K562 (cell line): ENCODE data around the gene EXOC3. TPM values are rescaled to one million over a fixed set of nuclear protein-coding genes. Genes with fewer than 3 reads are reported as not detected.

Experiments used
- BACH1 ChIP-seq: fragments of 200-800 bp; sonication (Bioruptor generic); IDR thresholded peaks from 2 replicates; pipeline ENCODE4 v1.6.1; 2016; ENCODE audit warnings: missing genetic modification characterization, missing compliant biosample characterization
- GABPB1 ChIP-seq: sonication (generic); formaldehyde crosslinking; IDR thresholded peaks from 2 replicates; pipeline ENCODE4 v1.8.0; 2022; ENCODE audit warnings: mild to moderate bottlenecking, missing genetic modification reagents
- GTF2F1 ChIP-seq: IDR thresholded peaks from 2 replicates; pipeline ENCODE4 v1.6.1; 2011; ENCODE audit warnings: low read depth, low read length, improper control_type of control experiment
- LEF1 ChIP-seq: fragments of 450-650 bp; IDR thresholded peaks from 2 replicates; pipeline ENCODE4 v1.6.1; 2016; ENCODE audit warnings: mild to moderate bottlenecking
- NR3C1 ChIP-seq: sonication (generic); formaldehyde crosslinking; IDR thresholded peaks from 2 replicates; pipeline ENCODE4 v1.8.1; 2022; ENCODE audit warnings: missing genetic modification reagents
- POLR2AphosphoS2 ChIP-seq: IDR thresholded peaks from 2 replicates; pipeline ENCODE4 v1.6.1; 2012; ENCODE audit warnings: low read length, improper control_type of control experiment
- POLR3G ChIP-seq: IDR thresholded peaks from 2 replicates; pipeline ENCODE4 v1.6.1; 2011; ENCODE audit not compliant: insufficient read length, insufficient replicate concordance; ENCODE audit errors: extremely low read depth
- ZNF133 ChIP-seq: fragments of 250-450 bp; sonication (Bioruptor Pico); IDR thresholded peaks from 2 replicates; pipeline ENCODE4 v1.4.0; 2020; ENCODE audit warnings: mild to moderate bottlenecking
- ZNF785 ChIP-seq: fragments of 250-450 bp; sonication (Bioruptor Pico); IDR thresholded peaks from 2 replicates; pipeline ENCODE4 v1.4.0; 2020; ENCODE audit warnings: mild to moderate bottlenecking
- polyA plus RNA-seq, 8 experiments: library from polyadenylated mRNA; depleted of rRNA in 4 of 8; stranded (reverse) in 5 of 8; unstranded in 3 of 8; fragments of >200 nt; fragmentation: Nextera tagmentation in 2 of 8; fragmentation: Illumina TruSeq in 1 of 8; extraction: Ambion mirVana in 2 of 8; extraction: Trizol in 1 of 8; gene quantifications; 2 replicates each; pipeline versions ENCODE4 v1.2.1 to v1.2.3, GENCODE V29; 2011 to 2014; ENCODE audit warnings: inconsistent platforms in 1 of 8, missing spikeins in 1 of 8
- total RNA-seq, 7 experiments: library from RNA; depleted of rRNA in 6 of 7; stranded (reverse); fragments of >200 nt in 6 of 7; fragmentation: Illumina TruSeq in 2 of 7; extraction: Trizol in 2 of 7; gene quantifications; 2 replicates each; pipeline versions ENCODE4 v1.2.1 to v1.2.3, GENCODE V29; 2011 to 2021; ENCODE audit warnings: low replicate concordance in 1 of 7
- TF ChIP-seq, protein P1 (sequence below): fragments of 250-450 bp; sonication (Bioruptor Pico); IDR thresholded peaks from 2 replicates; pipeline ENCODE4 v1.4.0; 2020
- TF ChIP-seq, protein P2 (sequence below): fragments of 450-650 bp; IDR thresholded peaks from 2 replicates; pipeline ENCODE4 v1.6.1; 2016; ENCODE audit warnings: mild to moderate bottlenecking

EXOC3 gene
- total and polyA plus RNA-seq, 9 of the 15 experiments (the other 6 are each of a cell fraction or from before 2014, with no cell fraction given) = 1.4 to 41.9 (median 22.4) TPM

DNA sequence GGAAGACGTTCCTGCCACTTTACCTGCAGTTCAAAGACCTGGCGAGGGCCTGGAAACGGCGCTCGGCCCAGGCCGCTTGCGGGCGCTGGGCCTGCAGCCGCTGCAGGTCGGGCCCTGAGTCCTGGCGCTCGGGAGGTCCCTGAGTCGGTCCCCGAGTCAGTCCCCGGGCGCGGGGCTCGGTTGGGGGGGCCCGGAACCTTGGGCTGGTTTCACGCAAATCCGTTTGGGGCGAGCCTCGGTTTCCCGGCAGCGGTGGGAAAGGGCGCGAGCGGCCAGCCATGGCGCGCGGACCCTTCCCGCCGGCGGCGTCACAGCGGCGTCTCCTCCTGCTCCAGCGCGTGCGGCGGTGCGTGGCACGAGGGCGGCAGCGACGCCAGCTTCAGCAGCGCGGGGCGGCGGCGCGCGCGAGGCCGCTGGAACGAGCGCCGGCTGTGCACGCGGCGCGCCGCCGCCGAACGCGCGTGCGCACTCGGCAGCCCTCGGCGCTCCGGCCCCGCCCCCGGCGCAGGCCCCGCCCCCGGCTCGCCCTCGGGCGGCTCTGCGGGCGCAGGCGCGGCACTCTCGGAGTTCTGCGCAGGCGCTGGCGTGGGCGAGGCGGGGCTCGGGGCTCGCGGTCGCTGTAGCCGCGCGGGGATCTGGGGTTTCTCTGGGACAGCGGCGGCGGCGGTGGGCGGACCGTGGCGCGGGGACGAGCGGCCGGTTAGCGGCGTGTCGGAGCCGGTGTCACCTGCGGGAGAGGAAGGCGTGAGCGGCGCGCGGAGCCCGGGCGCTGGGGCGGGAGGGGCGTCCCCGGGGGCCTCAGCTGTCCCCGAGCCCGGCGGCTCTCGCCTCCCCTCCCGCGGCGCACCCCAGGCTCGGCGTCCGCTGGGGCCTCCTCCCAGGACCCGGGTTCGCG lies 29.9 kb downstream of the EXOC3 start (continued):
- TF ChIP-seq POLR3G = no peak
- TF ChIP-seq ZNF785 (CRISPR knock-in tag) = no peak
- TF ChIP-seq, protein P1, sequence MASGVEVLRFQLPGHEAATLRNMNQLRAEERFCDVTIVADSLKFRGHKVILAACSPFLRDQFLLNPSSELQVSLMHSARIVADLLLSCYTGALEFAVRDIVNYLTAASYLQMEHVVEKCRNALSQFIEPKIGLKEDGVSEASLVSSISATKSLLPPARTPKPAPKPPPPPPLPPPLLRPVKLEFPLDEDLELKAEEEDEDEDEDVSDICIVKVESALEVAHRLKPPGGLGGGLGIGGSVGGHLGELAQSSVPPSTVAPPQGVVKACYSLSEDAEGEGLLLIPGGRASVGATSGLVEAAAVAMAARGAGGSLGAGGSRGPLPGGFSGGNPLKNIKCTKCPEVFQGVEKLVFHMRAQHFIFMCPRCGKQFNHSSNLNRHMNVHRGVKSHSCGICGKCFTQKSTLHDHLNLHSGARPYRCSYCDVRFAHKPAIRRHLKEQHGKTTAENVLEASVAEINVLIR = no peak
- TF ChIP-seq POLR2AphosphoS2 = no peak
- no peak for TF ChIP-seq GTF2F1
- no peak for TF ChIP-seq LEF1
- TF ChIP-seq, protein P2, sequence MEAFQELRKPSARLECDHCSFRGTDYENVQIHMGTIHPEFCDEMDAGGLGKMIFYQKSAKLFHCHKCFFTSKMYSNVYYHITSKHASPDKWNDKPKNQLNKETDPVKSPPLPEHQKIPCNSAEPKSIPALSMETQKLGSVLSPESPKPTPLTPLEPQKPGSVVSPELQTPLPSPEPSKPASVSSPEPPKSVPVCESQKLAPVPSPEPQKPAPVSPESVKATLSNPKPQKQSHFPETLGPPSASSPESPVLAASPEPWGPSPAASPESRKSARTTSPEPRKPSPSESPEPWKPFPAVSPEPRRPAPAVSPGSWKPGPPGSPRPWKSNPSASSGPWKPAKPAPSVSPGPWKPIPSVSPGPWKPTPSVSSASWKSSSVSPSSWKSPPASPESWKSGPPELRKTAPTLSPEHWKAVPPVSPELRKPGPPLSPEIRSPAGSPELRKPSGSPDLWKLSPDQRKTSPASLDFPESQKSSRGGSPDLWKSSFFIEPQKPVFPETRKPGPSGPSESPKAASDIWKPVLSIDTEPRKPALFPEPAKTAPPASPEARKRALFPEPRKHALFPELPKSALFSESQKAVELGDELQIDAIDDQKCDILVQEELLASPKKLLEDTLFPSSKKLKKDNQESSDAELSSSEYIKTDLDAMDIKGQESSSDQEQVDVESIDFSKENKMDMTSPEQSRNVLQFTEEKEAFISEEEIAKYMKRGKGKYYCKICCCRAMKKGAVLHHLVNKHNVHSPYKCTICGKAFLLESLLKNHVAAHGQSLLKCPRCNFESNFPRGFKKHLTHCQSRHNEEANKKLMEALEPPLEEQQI = no peak
- TF ChIP-seq NR3C1 (CRISPR knock-in tag) = peak; percentile 87; the same call in 1 of the 2 replicates
- no peak for TF ChIP-seq GABPB1
- no peak for TF ChIP-seq ZNF133 (CRISPR knock-in tag)
- no peak for TF ChIP-seq BACH1 (tag)
